DMS153 (cell line): ENCODE measurements around the gene AARS2.
"Not testable (repeated sequence)": the region's sequence is repeated elsewhere in the genome, so short reads cannot be mapped to it uniquely, and the experiment has no call there.

Source experiments
- DNase-seq: peaks from one replicate; lab custom pipeline; 2025; lab: John Stamatoyannopoulos, UW

Gene AARS2

GRCh38 chr6:44329858-44330257 is 16.7 kb upstream of the AARS2 start:
- no peak for DNase-seq

- DNase-seq, result not testable (repeated sequence)
Measured at GRCh38 chr6:44328203-44328602, 15.1 kb upstream of the AARS2 start.

DNA sequence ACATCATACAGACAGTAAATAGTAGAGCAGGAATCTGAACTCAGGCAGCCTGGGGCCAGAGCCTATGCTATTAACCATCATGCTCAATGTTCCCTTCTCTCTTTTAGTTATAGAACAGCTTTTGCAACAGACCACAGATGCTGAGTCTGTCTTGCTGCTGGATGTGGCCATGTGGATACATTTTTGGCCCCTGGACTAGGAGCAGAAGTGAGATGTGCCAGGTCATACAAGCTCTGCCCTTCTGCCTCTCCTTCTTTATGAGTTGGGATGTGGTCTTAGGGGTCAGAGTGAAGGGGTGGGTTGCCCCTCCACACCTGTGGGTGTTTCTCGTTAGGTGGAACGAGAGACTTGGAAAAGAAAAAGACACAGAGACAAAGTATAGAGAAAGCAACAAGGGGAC is 14.6 kb upstream of the AARS2 start:
- DNase-seq, result no peak

DNA sequence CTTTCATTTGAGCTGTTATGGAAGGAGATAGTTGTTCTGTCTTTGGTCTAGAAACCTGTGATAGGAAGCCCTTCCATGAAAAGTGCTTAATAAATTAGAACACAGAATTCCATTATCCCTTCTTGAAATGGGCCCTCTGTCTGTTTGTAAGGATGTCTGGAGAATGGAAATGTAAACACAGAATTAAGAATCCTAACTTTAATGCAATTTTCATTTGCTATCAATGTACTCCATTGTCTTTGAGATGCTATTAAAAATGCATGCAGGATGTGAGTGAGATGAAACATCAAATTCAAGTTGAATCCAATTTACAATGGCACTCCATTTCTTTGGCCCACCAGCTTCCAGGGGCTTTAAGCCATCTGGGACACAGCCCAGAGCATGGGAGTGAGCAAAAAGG is 13.9 kb upstream of the AARS2 start:
- DNase-seq, result no peak

DNA sequence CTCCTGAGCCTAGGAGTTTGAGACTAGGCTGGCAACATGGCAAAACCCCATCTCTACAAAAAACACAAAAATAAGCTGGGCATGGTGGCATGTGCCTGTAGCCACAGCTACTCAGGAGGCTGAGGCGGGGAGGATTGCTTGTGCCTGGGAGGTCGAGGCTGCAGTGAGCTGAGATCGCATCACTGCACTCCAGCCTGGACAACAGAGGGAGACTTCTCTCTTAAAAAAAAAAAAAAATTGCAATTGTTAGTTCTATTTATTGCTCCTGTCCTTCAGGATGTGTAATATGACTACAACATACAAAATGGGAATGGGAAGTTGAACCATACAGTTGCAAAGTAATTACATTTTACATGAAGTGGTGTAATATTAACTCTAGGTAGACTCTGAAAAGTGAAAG is 8.1 kb upstream of the AARS2 start:
- no peak for DNase-seq

DNA sequence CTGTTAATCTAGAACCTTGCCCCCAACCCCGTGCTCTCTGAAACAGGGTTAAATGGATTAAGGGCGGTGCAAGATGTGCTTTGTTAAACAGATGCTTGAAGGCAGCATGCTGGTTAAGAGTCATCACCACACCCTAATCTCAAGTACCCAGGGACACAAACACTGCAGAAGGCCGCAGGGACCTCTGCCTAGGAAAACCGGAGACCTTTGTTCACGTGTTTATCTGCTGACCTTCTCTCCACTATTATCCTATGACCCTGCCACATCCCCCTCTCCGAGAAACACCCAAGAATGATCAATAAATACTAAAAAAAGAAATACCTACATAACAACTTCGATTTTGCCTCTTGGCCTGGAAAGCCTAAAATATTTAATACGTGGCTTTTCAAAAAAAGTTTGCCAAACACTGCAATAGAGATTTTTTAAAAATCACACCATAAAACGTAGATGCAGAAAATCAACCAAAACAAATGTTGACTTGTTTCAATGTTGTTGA is 4.0 kb upstream of the AARS2 start:
- DNase-seq, result not testable (repeated sequence)

DNA sequence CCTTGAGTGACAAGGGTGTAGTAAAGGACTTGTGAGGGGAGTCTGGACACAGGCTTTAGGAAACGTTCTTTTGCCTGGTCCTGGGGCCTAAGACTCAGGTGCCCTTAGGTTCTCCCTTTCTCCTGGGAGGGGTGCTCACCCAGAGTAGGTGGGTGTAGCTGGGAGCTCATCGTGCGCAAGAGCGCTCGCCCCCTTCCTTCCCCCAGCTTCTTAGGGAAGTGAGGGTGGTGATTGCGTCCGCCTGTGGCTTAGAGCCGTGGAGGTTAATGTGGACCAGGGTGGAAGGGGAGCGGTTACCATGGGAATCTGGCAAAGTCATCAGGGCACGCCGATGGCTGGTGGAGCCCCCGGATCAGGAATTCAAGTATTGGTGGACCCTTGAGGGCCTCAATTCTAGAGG is 3.3 kb upstream of the AARS2 start:
- DNase-seq, result no peak

DNA sequence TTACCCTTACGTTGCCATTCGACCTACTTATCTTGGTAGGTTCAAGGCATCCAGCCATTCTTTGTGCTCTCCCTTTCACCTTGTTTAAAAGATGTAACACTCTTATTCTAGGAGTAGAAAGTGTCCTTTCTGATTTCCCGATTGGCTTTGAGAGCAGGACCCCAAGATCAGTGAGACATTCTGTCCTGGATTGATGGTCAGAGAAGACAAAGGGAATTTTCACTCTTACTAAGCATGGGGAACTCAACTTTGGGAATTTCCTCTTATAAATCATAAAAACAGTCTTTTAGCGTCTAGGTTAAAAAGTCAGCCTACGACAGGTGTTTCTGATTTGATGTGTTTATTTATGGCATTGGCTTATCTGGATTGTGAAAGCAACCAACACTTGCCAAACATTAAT is 2.8 kb upstream of the AARS2 start:
- DNase-seq, result no peak

- no peak for DNase-seq
Measured at GRCh38 chr6:44315516-44315915, 2.4 kb upstream of the AARS2 start.

- DNase-seq, result not testable (repeated sequence)
Measured at GRCh38 chr6:44314657-44315056, 1.5 kb upstream of the AARS2 start.

- no peak for DNase-seq
Measured at GRCh38 chr6:44311767-44312166, 1.4 kb downstream of the AARS2 start.

GRCh38 chr6:44311304-44311703 is 1.8 kb downstream of the AARS2 start:
- no peak for DNase-seq

- DNase-seq, result no peak
Measured at GRCh38 chr6:44310241-44310640, 2.9 kb downstream of the AARS2 start.

DNA sequence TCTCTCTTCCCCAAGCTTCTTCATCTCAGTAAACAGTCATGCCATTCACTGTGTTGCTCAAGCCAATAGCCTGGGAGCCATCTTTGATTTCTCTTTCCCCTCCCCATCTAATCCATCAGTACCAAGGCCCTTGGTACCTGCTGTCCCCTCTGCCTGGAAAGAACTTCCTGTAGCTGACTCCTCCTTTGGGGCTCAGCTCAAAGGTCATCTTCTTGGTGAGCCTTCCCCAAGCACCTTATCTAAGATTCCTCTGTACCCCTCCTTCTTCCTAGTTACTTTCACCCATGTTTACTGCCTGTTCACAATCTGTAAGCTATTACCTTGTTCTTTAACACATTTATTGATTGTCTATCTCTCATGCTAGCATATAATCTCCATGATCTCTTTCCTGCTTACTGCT is 3.5 kb downstream of the AARS2 start:
- DNase-seq, result no peak

DNA sequence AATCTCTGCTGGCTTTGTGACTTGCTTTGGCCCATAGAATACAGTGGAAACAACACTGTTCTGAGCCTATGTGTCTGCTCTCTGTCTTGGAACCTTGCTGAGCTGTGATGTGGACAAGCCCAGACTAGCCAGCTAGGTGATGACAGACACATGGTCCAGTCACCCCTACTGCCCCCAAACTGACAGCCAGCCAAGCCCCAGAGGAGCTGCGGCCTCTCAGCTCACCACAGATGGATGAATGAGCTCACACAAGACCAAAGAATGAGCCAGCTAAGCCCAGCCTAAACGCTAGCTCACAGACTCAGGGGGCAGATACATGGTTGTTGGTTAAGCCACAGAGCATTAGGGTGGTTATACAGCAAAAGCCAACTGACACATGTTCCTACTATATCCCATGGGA is 4.1 kb downstream of the AARS2 start:
- DNase-seq, result no peak

DNA sequence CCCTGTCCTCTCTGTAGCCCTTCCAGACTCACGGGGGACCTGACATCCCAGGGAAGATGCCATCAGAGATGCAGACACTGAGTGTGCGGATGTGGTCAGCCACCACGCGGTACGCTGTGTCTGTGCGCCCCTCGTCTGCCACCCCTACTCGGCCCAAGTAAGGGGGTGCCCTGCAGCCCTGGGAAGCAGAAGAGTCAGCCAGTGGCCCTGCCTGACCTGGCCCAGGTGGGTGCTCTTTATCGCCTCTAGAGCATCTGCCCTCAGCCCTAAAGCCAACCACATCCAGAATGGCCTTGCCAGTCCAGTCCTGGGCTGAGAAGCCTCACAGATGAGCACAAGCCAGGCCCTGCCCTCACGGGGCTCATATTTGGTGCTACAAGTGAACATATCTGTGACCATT is 5.9 kb downstream of the AARS2 start:
- DNase-seq, result no peak

DNA sequence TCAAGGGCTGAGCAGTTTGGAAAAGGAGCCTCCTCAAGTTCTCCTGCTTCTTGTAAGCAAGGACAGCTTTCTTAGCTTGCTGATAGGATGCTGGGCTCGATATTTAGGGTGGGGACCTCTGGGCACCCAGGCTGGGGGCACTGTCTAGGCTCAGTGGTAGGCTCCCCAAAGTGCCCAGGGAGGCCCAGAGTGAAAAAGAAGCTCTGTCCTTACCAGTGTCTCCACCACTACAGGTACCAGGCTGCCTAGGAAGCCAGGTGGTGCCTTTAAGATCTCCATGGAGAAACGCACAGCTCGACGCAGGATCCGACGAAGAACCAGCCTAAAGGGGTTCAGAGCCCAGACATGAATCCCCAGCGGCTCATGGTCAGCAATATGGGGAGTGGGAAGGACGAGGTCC is 6.4 kb downstream of the AARS2 start:
- no peak for DNase-seq

DNA sequence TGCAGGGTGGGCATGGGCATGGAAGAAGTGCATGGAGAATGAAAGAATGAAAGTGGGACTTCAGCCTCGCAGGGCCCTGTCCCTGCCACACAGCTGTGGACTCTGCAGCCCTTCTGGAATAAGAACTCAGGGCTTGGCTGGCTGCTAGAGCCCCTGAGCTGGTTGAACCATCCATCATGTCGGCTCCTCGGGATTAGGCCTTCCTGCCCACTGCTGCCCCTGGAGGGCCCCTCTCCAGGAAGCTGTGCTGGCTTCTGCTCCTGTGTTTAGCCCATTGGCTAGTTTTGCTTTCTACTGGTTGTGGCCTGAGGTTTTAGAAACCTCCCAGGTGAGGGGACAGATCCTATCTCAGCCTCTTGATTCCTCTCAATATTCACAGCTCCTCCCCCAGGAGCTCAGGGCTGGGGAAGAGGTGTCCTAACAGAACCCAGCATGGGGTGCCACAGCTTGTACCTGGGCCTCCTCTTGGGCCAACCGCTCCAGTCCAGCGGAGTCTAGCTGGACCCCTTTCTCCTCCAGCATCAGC is 7.9 kb downstream of the AARS2 start:
- no peak for DNase-seq

- no peak for DNase-seq
Measured at GRCh38 chr6:44304282-44305199, 8.6 kb downstream of the AARS2 start.

DNA sequence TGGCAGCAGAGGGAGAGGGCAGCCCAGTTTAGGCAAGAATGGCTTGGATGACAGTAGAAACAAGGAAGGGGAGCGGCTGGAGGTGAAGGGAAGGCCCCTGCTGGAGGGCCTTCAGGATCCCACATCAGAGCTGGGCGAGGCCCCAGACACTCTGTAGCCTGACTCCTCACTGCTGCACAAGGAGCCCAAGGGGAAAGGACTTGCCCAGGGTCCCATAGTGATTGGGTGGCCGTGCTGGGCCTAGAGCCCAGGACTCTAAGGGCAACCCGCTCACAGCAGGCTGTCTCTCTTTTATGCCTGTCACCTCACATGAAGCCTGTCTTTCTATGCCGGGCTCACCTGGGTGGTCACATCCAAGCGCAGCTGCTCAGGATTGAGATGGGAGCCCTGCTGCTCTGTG is 9.3 kb downstream of the AARS2 start:
- DNase-seq, result no peak

- DNase-seq, result no peak
Measured at GRCh38 chr6:44302856-44303255, 10.3 kb downstream of the AARS2 start.

GRCh38 chr6:44301782-44302564 is 11.2 kb downstream of the AARS2 start:
- no peak for DNase-seq

GRCh38 chr6:44301106-44301505 is 12.0 kb downstream of the AARS2 start:
- DNase-seq, result no peak
